Gastroesophageal sphincter (tissue), 4 donors: Measurements from ENCODE around the gene SSBP3. TPM values are rescaled to one million over a fixed set of nuclear protein-coding genes. Genes with fewer than 3 reads are reported as not detected.

ENCODE experiments used
- ATAC-seq: fragments of 150-250 bp; one replicate; pipeline ENCODE4 v1.9.1; 2016; ENCODE audit warnings: mild to moderate bottlenecking, moderate library complexity
- H3K27ac ChIP-seq, 4 donors: fragments of 200-600 bp; sonication (generic) in 3 of 4; 1 replicate in 3 of 4; 2 replicates in 1 of 4; pipeline ENCODE4 v1.5.1; 2016 to 2019
- H3K27me3 ChIP-seq: fragments of 200-600 bp; sonication (generic); one replicate; pipeline ENCODE4 v1.5.1; 2019
- H3K36me3 ChIP-seq, 2 donors: fragments of 200-600 bp; sonication (generic); one replicate each; pipeline ENCODE4 v1.5.1; 2019; ENCODE audit warnings: control low read depth in 1 of 2
- H3K4me1 ChIP-seq, 3 donors: fragments of 200-600 bp; sonication (generic); 1 replicate in 2 of 3; 2 replicates in 1 of 3; pipeline ENCODE4 v1.5.1; 2016 to 2019; ENCODE audit warnings: control low read depth in 2 of 3
- H3K4me3 ChIP-seq, 2 donors: fragments of 200-600 bp; sonication (generic); one replicate each; pipeline ENCODE4 v1.5.1; 2019; ENCODE audit warnings: mild to moderate bottlenecking in 1 of 2, moderate library complexity in 1 of 2
- H3K9me3 ChIP-seq, 3 donors: fragments of 200-600 bp; sonication (generic); one replicate each; pipeline ENCODE4 v1.5.1; 2017 to 2019; ENCODE audit warnings: control low read depth in 2 of 3
- CTCF ChIP-seq, 4 experiments: fragments of 200-600 bp in 2 of 4; fragments of 450-650 bp in 2 of 4; sonication (generic) in 1 of 4; IDR thresholded peaks; one replicate each; pipeline ENCODE4 v1.5.1; 2017 to 2019; ENCODE audit warnings: antibody characterized with exemption in 4 of 4, mild to moderate bottlenecking in 2 of 4, moderate library complexity in 2 of 4
- EP300 ChIP-seq: sonication (generic); formaldehyde crosslinking; IDR thresholded peaks from one replicate; pipeline ENCODE4 v1.6.1; 2017; ENCODE audit warnings: antibody characterized with exemption, mild to moderate bottlenecking
- POLR2A ChIP-seq, 2 donors: fragments of 450-650 bp; IDR thresholded peaks; one replicate each; pipeline ENCODE4 v1.6.1; 2017; ENCODE audit warnings: antibody characterized with exemption in 2 of 2, mild to moderate bottlenecking in 2 of 2, moderate library complexity in 1 of 2
- POLR2AphosphoS5 ChIP-seq: sonication (generic); formaldehyde crosslinking; IDR thresholded peaks from one replicate; pipeline ENCODE4 v1.6.1; 2017; ENCODE audit warnings: antibody characterized with exemption
- whole genome bisulfite sequencing, 2 donors: methylation state at CpG; one replicate each; pipeline ENCODE4 v1.1.5; 2018; ENCODE audit warnings: low coverage in 1 of 2; 5-methylcytosine and 5-hydroxymethylcytosine counted together
- total RNA-seq, 4 donors: library from RNA; depleted of rRNA; stranded (reverse); fragments of >200 nt; gene quantifications; one replicate each; pipeline ENCODE4 v1.1.0, GENCODE V29; 2016

Gene SSBP3
- total RNA-seq, 4 donors from 2014 or later: 40.8 to 46.7 (median 45.5) TPM

GRCh38 chr1:54314696-54315095 is 91.5 kb downstream of the SSBP3 start:
- Histone ChIP-seq H3K27me3 (no peaks in the 10 kb centered on the region), H3K4me1 (peaks cover 0 to 56% (median 24%) of the 10 kb centered on the region in 3 donors), H3K36me3 (no peaks in the 10 kb centered on the region), H3K27ac (peak overlapping the region in 3 of 4 donors; percentile 47 to 78 (median 67)), H3K9me3 (no peaks in the 10 kb centered on the region), H3K4me3 (no peak overlapping the region)
- 38% methylated on average over 2 of the region's 6 CpGs; no CpG with 5 or more reads in 1 of the 2 donors for WGBS, 2 donors
- ATAC-seq: no peak
- no peak for TF ChIP-seq EP300
- TF ChIP-seq POLR2A (IDR thresholded peaks at IDR 0.05): no peak
- TF ChIP-seq POLR2AphosphoS5: no peak
- TF ChIP-seq CTCF (IDR thresholded peaks at IDR 0.05): no peak

GRCh38 chr1:54312796-54313316 is 93.3 kb downstream of the SSBP3 start:
- ATAC-seq: peak; percentile 84
- no peaks in the 10 kb centered on the region for H3K9me3 ChIP-seq
- WGBS, 2 donors: 0% methylated on average over 1 of the region's 7 CpGs; no CpG with 5 or more reads in 1 of the 2 donors
- TF ChIP-seq EP300 (no peak), POLR2AphosphoS5 (peak; percentile 34)
- no peaks in the 10 kb centered on the region for H3K27me3 ChIP-seq
- no peaks in the 10 kb centered on the region for H3K36me3 ChIP-seq
- peaks cover 0 to 69% (median 24%) of the 10 kb centered on the region in 3 donors for H3K4me1 ChIP-seq
- no peak overlapping the region for H3K4me3 ChIP-seq
- peak overlapping the region in 3 of 4 donors; percentile 67 to 78 (median 75) for H3K27ac ChIP-seq

- H3K4me3 ChIP-seq: no peak overlapping the region
- 86% methylated on average over 2 of the region's 7 CpGs; no CpG with 5 or more reads in 1 of the 2 donors for WGBS, 2 donors
- no peaks in the 10 kb centered on the region for H3K9me3 ChIP-seq
- no peak for TF ChIP-seq EP300
- TF ChIP-seq POLR2AphosphoS5: no peak
- no peak for TF ChIP-seq POLR2A (IDR thresholded peaks at IDR 0.05)
- no peak for TF ChIP-seq CTCF (IDR thresholded peaks at IDR 0.05)
- H3K27ac ChIP-seq: peak overlapping the region in 3 of 4 donors; percentile 67 to 78 (median 75)
- peaks cover 0 to 82% (median 24%) of the 10 kb centered on the region in 3 donors for H3K4me1 ChIP-seq
- ATAC-seq: no peak
- no peaks in the 10 kb centered on the region for H3K27me3 ChIP-seq
- no peaks in the 10 kb centered on the region for H3K36me3 ChIP-seq
Measured at GRCh38 chr1:54311506-54311905, 94.7 kb downstream of the SSBP3 start.

GRCh38 chr1:54310439-54311328 is 95.5 kb downstream of the SSBP3 start:
- ATAC-seq: no peak

More at GRCh38 chr1:54310439-54311328, 95.5 kb downstream of the SSBP3 start:
- Histone ChIP-seq H3K4me1 (peaks cover 0 to 90% (median 24%) of the 10 kb centered on the region in 3 donors), H3K36me3 (no peaks in the 10 kb centered on the region), H3K27ac (peak overlapping the region in 2 of 4 donors; percentile 24 to 78), H3K4me3 (no peak overlapping the region), H3K27me3 (no peaks in the 10 kb centered on the region), H3K9me3 (no peaks in the 10 kb centered on the region)
- 62 to 88% methylated on average over 2 to 5 of the region's 12 CpGs for WGBS, 2 donors
- TF ChIP-seq CTCF (IDR thresholded peaks at IDR 0.05) (peak in 3 of 4 experiments; percentile 30 to 70 (median 51)), POLR2A (IDR thresholded peaks at IDR 0.05) (no peak), EP300 (no peak), POLR2AphosphoS5 (no peak)
